IMR-90 (cell line): ENCODE data around the gene ELF5. TPM values are rescaled to one million over a fixed set of nuclear protein-coding genes. Genes with fewer than 3 reads are reported as not detected.

Source experiments
- ATAC-seq: fragments of 200-7000 bp; cut with Tn5 transposase; 2 replicates; pipeline ENCODE4 v1.9.1; 2020; ENCODE audit warnings: low read depth, mild to moderate bottlenecking, moderate library complexity
- BruUV-seq: library from RNA; stranded (reverse); fragments of 400-500 nt; replicated peaks from 2 replicates; lab custom pipeline; 2021; lab: Mats Ljungman, UMichigan
- CTCF ChIA-PET: fragments of 300-600 bp; formaldehyde crosslinking; extraction: SDS; loops from one replicate; lab custom pipeline; 2021; ENCODE audit warnings: antibody characterized with exemption; lab: Yijun Ruan, JAX
- POLR2A ChIA-PET: fragments of 300-600 bp; sonication (Branson Sonifier 250); formaldehyde crosslinking; loops from one replicate; lab custom pipeline; 2022; ENCODE audit warnings: antibody characterized with exemption; ENCODE audit not compliant: unreplicated experiment; lab: Charles Lee
- DNase-seq: peaks from one replicate; pipeline ENCODE4 v3.0.0; 2013
- H2AFZ ChIP-seq: replicated peaks from 2 replicates; pipeline ENCODE3; 2013; ENCODE audit warnings: low read length, mild to moderate bottlenecking; ENCODE audit not compliant: poor library complexity
- H2AK5ac ChIP-seq: 2 replicates; pipeline ENCODE4 v1.6.1; 2013; ENCODE audit warnings: low read depth, low read length, inconsistent platforms
- H2AK9ac ChIP-seq: replicated peaks from 2 replicates; pipeline ENCODE3; 2013; ENCODE audit warnings: mild to moderate bottlenecking, low read depth, low read length, moderate library complexity; ENCODE audit not compliant: poor library complexity
- H2BK120ac ChIP-seq: 2 replicates; pipeline ENCODE4 v1.6.1; 2013; ENCODE audit warnings: low read depth, low read length, inconsistent platforms
- H2BK15ac ChIP-seq: 3 replicates; pipeline ENCODE4 v1.6.1; 2013; ENCODE audit warnings: low read depth, low read length, inconsistent platforms
- H2BK20ac ChIP-seq: 2 replicates; pipeline ENCODE4 v1.6.1; 2013; ENCODE audit warnings: low read depth, mild to moderate bottlenecking, inconsistent platforms, low read length, moderate library complexity
- H2BK5ac ChIP-seq: 2 replicates; pipeline ENCODE4 v1.6.1; 2013; ENCODE audit warnings: mild to moderate bottlenecking, low read depth, low read length, inconsistent platforms; ENCODE audit not compliant: poor library complexity, severe bottlenecking
- H3K14ac ChIP-seq: replicated peaks from 2 replicates; pipeline ENCODE4 v1.6.1; 2013; ENCODE audit warnings: low read depth, low read length, inconsistent platforms
- H3K18ac ChIP-seq: 2 replicates; pipeline ENCODE4 v1.6.1; 2013; ENCODE audit warnings: low read depth, low read length, control low read depth
- H3K23ac ChIP-seq: 2 replicates; pipeline ENCODE4 v1.6.1; 2013; ENCODE audit warnings: low read depth, low read length, inconsistent platforms
- H3K27ac ChIP-seq: 2 replicates; pipeline ENCODE4 v1.5.1; 2013; ENCODE audit warnings: mild to moderate bottlenecking, control low read depth, low read length; ENCODE audit not compliant: insufficient read depth
- H3K27me3 ChIP-seq: 2 replicates; pipeline ENCODE4 v1.6.1; 2013; ENCODE audit warnings: low read length; ENCODE audit not compliant: control insufficient read depth, insufficient read depth
- H3K36me3 ChIP-seq: 2 replicates; pipeline ENCODE4 v1.6.1; 2013; ENCODE audit warnings: low read length, mixed read lengths; ENCODE audit not compliant: control insufficient read depth, insufficient read depth
- H3K4ac ChIP-seq: 2 replicates; pipeline ENCODE4 v1.6.1; 2013; ENCODE audit warnings: low read depth, low read length, inconsistent platforms
- H3K4me1 ChIP-seq: 2 replicates; pipeline ENCODE4 v1.6.1; 2013; ENCODE audit warnings: low read length, mixed read lengths; ENCODE audit not compliant: control insufficient read depth, insufficient read depth
- H3K4me2 ChIP-seq: 2 replicates; pipeline ENCODE4 v1.6.1; 2013; ENCODE audit warnings: low read depth, mild to moderate bottlenecking, control low read depth, low read length, moderate library complexity
- H3K4me3 ChIP-seq: 2 replicates; pipeline ENCODE4 v1.5.1; 2013; ENCODE audit warnings: low read depth, mild to moderate bottlenecking, control low read depth, low read length, moderate library complexity; ENCODE audit not compliant: insufficient read depth
- H3K56ac ChIP-seq: 2 replicates; pipeline ENCODE4 v1.6.1; 2013; ENCODE audit warnings: low read length, inconsistent platforms; ENCODE audit not compliant: insufficient read depth; ENCODE audit errors: extremely low read depth
- H3K79me1 ChIP-seq, 2 experiments: 2 replicates each; pipeline ENCODE4 v1.6.1; 2013; ENCODE audit warnings: low read length in 2 of 2, inconsistent platforms in 1 of 2, low read depth in 1 of 2
- H3K9ac ChIP-seq: 2 replicates; pipeline ENCODE4 v1.6.1; 2013; ENCODE audit warnings: low read depth, low read length, control low read depth
- H3K9me1 ChIP-seq: 2 replicates; pipeline ENCODE4 v1.6.1; 2013; ENCODE audit warnings: low read length, inconsistent platforms; ENCODE audit not compliant: insufficient read depth
- H3K9me3 ChIP-seq: 2 replicates; pipeline ENCODE4 v1.6.1; 2013; ENCODE audit warnings: low read length; ENCODE audit not compliant: control insufficient read depth, insufficient read depth
- H4K20me1 ChIP-seq: 2 replicates; pipeline ENCODE4 v1.6.1; 2013; ENCODE audit warnings: low read length, inconsistent platforms; ENCODE audit not compliant: insufficient read depth
- H4K5ac ChIP-seq: 2 replicates; pipeline ENCODE4 v1.6.1; 2013; ENCODE audit warnings: mild to moderate bottlenecking, low read depth, low read length, control low read depth
- H4K8ac ChIP-seq, 2 experiments: 2 replicates each; pipeline ENCODE4 v1.6.1; 2013; ENCODE audit warnings: low read depth in 2 of 2, low read length in 2 of 2, control low read depth in 1 of 2, inconsistent platforms in 1 of 2
- H4K91ac ChIP-seq: 2 replicates; pipeline ENCODE4 v1.6.1; 2013; ENCODE audit warnings: low read depth, low read length, inconsistent platforms; ENCODE audit not compliant: insufficient read depth
- CEBPB ChIP-seq: IDR thresholded peaks from 2 replicates; pipeline ENCODE4 v1.6.1; 2012; ENCODE audit warnings: low read depth, low read length, improper control_type of control experiment
- FOS ChIP-seq: fragments of 150-350 bp; IDR thresholded peaks from 2 replicates; pipeline ENCODE4 v1.6.1; 2016; ENCODE audit warnings: low read depth, low read length
- MAZ ChIP-seq: IDR thresholded peaks from 2 replicates; pipeline ENCODE4 v1.6.1; 2012; ENCODE audit warnings: low read depth, mild to moderate bottlenecking, low read length, improper control_type of control experiment, moderate library complexity, borderline replicate concordance
- MXI1 ChIP-seq: IDR thresholded peaks from 2 replicates; pipeline ENCODE4 v1.6.1; 2012; ENCODE audit warnings: low read depth, mild to moderate bottlenecking, low read length, moderate library complexity, borderline replicate concordance
- NFE2L2 ChIP-seq: fragments of 150-350 bp; IDR thresholded peaks from 2 replicates; pipeline ENCODE4 v1.6.1; 2016; ENCODE audit warnings: low read depth, mild to moderate bottlenecking, low read length
- RAD21 ChIP-seq: IDR thresholded peaks from 2 replicates; pipeline ENCODE4 v1.6.1; 2012; ENCODE audit warnings: low read length, improper control_type of control experiment
- RFX5 ChIP-seq: IDR thresholded peaks from 2 replicates; pipeline ENCODE4 v1.8.0; 2012; ENCODE audit warnings: low read depth, mild to moderate bottlenecking, low read length, moderate library complexity
- USF2 ChIP-seq: fragments of 150-350 bp; IDR thresholded peaks from 2 replicates; pipeline ENCODE4 v1.6.1; 2017; ENCODE audit warnings: mild to moderate bottlenecking, antibody characterized with exemption, low read length, low read depth
- WGBS, 2 experiments: methylation state at CpG; one replicate each; pipeline versions ENCODE4 v1.1.5 to v1.1.7; 2013; ENCODE audit warnings: missing lambda C conversion rate in 2 of 2; ENCODE audit not compliant: insufficient read length in 1 of 2; ENCODE audit errors: extremely low coverage in 2 of 2; 5-methylcytosine and 5-hydroxymethylcytosine counted together
- dilution Hi-C: fragments of 300-500 bp; cut with HindIII; formaldehyde crosslinking; loops from one replicate; pipeline ENCODE4 v1.14.3; 2018; ENCODE audit warnings: low sequenced_read_pairs; ENCODE audit not compliant: unreplicated experiment
- in situ Hi-C: fragments of 300-500 bp; cut with MboI; formaldehyde crosslinking; loops from 3 replicates; pipeline ENCODE4 v1.14.3; 2019; ENCODE audit warnings: low sequenced_read_pairs, inconsistent platforms, mixed read lengths
- intact Hi-C: fragments of 100-400 bp; cut with micrococcal nuclease; formaldehyde crosslinking; loops from 2 replicates; pipeline ENCODE4 v1.10.0; 2022
- polyA plus RNA-seq, 3 experiments: library from polyadenylated mRNA; depleted of rRNA; stranded (reverse); fragments of >200 nt; gene quantifications; 2 replicates each; pipeline ENCODE4 v1.2.3, GENCODE V29; 2012; ENCODE audit warnings: low replicate concordance in 1 of 3
- total RNA-seq: library from RNA; depleted of rRNA; stranded (reverse); fragments of >200 nt; gene quantifications from 2 replicates; pipeline ENCODE4 v1.2.3, GENCODE V29; 2012

ELF5 gene
- total and polyA plus RNA-seq, 2 of the 4 experiments (the other 2 are of a cell fraction) = not detected

- H3K4me2 ChIP-seq = no peak overlapping the region
- POLR2A ChIA-PET = no interaction called here
Observed at GRCh38 chr11:34458525-34458924, 55.1 kb downstream of the ELF5 start.

More at GRCh38 chr11:34458525-34458924, 55.1 kb downstream of the ELF5 start:
- Histone ChIP-seq H2AK5ac (no peak overlapping the region), H2BK5ac (no peak overlapping the region), H4K91ac (no peak overlapping the region), H3K4me1 (no peaks in the 10 kb centered on the region), H3K4me3 (no peak overlapping the region), H3K27me3 (no peaks in the 10 kb centered on the region), H3K9me3 (no peaks in the 10 kb centered on the region), H3K4ac (no peak overlapping the region), H2AK9ac (no peak overlapping the region), H3K56ac (no peak overlapping the region), H3K36me3 (peaks cover 37% of the 10 kb centered on the region), H3K79me1 (no peaks in the 10 kb centered on the region; a peak in 1 of 4 replicates), H2BK120ac (no peak overlapping the region), H2BK20ac (no peak overlapping the region), H4K20me1 (no peaks in the 10 kb centered on the region), H3K14ac (no peak overlapping the region), H4K5ac (no peak overlapping the region), H3K9ac (no peak overlapping the region), H4K8ac (no peak overlapping the region), H3K27ac (no peak overlapping the region), H2BK15ac (no peak overlapping the region), H2AFZ (no peak overlapping the region), H3K18ac (no peak overlapping the region), H3K9me1 (peaks cover 3% of the 10 kb centered on the region), H3K23ac (no peak overlapping the region)
- CTCF ChIA-PET = no interaction called here
- intact Hi-C loops = no loop called here
- TF ChIP-seq RFX5 (no peak), USF2 (no peak), CEBPB (no peak), RAD21 (no peak), MXI1 (no peak), MAZ (no peak), NFE2L2 (no peak), FOS (no peak)
- in situ Hi-C loops = no loop called here
- no CpG with 5 or more reads among the region's 4 CpGs for WGBS, 2 experiments
- dilution Hi-C loops = no loop called here
- BruUV-seq = no TSS peak
- ATAC-seq (no peak), DNase-seq (no peak)
